Coronary artery (tissue), 2 donors: Measurements from ENCODE around the gene CAPN12.

Experiments used
- DNase-seq: peaks from one replicate; pipeline ENCODE4 v3.0.0-alpha.2; 2017; ENCODE audit warnings: low spot score
- H3K27ac ChIP-seq, 2 donors: fragments of 200-600 bp; sonication (generic); one replicate each; pipeline ENCODE4 v1.5.1; 2016 to 2019
- H3K4me3 ChIP-seq: fragments of 200-600 bp; sonication (generic); 2 replicates; pipeline ENCODE4 v1.5.1; 2016; ENCODE audit warnings: mild to moderate bottlenecking, moderate library complexity
- CTCF ChIP-seq: fragments of 200-600 bp; sonication (generic); IDR thresholded peaks from one replicate; pipeline ENCODE4 v1.5.1; 2019; ENCODE audit warnings: antibody characterized with exemption

CAPN12 gene

GRCh38 chr19:38734426-38735256, 9.6 kb downstream of the CAPN12 start:
- TF ChIP-seq CTCF = no peak
- DNase-seq = peak; percentile 77
- H3K4me3 ChIP-seq = no peak overlapping the region
- peak overlapping the region; percentile 43 to 79 for H3K27ac ChIP-seq

GRCh38 chr19:38734176-38734425, 10.2 kb downstream of the CAPN12 start:
- Histone ChIP-seq H3K4me3 (no peak overlapping the region), H3K27ac (peak overlapping the region; percentile 43 to 79)
- TF ChIP-seq CTCF = no peak
- no peak for DNase-seq

GRCh38 chr19:38733493-38734175, 10.6 kb downstream of the CAPN12 start:
- H3K4me3 ChIP-seq = no peak overlapping the region
- no peak for TF ChIP-seq CTCF
- DNase-seq = no peak
- peak overlapping the region; percentile 43 to 79 for H3K27ac ChIP-seq

GRCh38 chr19:38733241-38733492, 11.1 kb downstream of the CAPN12 start:
- no peak for TF ChIP-seq CTCF
- no peak for DNase-seq
- Histone ChIP-seq H3K27ac (peak overlapping the region; percentile 43 to 79), H3K4me3 (no peak overlapping the region)

GRCh38 chr19:38731654-38732301, 12.5 kb downstream of the CAPN12 start:
- Histone ChIP-seq H3K27ac (peak overlapping the region in 1 of 2 donors; percentile 82), H3K4me3 (no peak overlapping the region)
- no peak for TF ChIP-seq CTCF
- DNase-seq = no peak

- H3K27ac ChIP-seq = peak overlapping the region in 1 of 2 donors; percentile 82
- no peak overlapping the region for H3K4me3 ChIP-seq
- no peak for DNase-seq
- TF ChIP-seq CTCF = no peak
Observed at GRCh38 chr19:38730731-38731589, 13.3 kb downstream of the CAPN12 start.
